ENCODE results near the gene CDK5RAP1. TPM values are rescaled to one million over a fixed set of nuclear protein-coding genes. Genes with fewer than 3 reads are reported as not detected.

The CDK5RAP1 gene
- total RNA-seq, 1 donor from 2014 or later, result 58.7 TPM

DNA sequence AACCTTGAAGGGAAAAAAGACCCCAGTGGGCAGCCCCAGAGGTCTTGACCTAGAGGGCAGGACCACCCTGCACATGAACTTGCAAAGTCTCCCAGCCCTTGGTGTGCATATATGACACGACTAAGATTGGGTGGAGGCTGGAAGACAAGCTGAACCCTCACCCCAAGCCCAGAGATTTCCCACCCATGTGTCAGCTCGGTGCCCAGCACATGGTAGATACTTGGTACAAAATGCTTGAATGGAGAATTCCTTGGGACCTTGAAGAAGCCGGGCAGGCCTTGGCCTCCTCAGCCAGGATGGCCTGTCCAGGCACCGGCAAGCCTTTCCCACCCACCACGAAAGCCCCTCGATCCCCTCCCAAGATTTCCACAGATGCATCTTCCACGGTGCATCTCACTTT lies 67.7 kb downstream of the CDK5RAP1 start:
- H3K36me3 Mint-ChIP-seq (ENCODE audit: low read depth), result no peaks in the 10 kb centered on the region
- no peak for DNase-seq (ENCODE audit: low read depth, low spot score)
- peaks cover 18% of the 10 kb centered on the region for H3K4me1 Mint-ChIP-seq
- peaks cover 8% of the 10 kb centered on the region for H3K9me3 Mint-ChIP-seq
- no peak overlapping the region for H3K4me3 Mint-ChIP-seq
- no peak overlapping the region for H3K27ac Mint-ChIP-seq (ENCODE audit: unreplicated experiment)
- H3K27me3 Mint-ChIP-seq (ENCODE audit: low read depth), result peaks cover 2% of the 10 kb centered on the region
- no peak for TF ChIP-seq CTCF (conservative IDR thresholded peaks at IDR 0.05)

DNA sequence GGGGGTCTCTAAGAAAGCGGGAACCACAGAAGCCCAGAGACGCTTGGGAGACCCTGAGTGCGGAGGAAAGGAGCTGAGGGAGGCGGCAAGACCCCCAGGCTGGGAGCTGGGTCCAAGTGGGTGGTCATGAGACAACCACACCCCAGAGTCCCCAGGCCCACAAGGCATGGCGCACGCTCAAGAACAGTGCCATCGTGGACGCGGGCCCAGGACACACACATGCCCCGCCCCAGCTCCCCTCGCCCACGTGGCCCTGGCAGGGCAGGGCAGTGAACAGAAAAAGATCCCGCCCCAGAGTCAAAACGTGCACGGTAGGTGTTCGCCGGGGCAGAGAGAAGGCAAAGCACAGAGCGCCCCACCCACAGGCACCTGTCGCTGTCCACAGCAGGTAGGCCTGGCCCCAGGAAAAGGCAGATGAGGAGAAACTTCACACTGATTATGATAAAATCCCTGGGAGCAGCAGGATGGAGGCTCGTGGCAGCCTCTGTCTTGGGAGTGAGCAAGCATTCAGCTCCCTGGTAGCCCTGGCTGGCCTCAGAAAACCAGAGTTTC lies 68.3 kb downstream of the CDK5RAP1 start:
- no peak overlapping the region for H3K27ac Mint-ChIP-seq (ENCODE audit: unreplicated experiment)
- peaks cover 12% of the 10 kb centered on the region for H3K4me1 Mint-ChIP-seq
- no peaks in the 10 kb centered on the region for H3K36me3 Mint-ChIP-seq (ENCODE audit: low read depth)

DNA sequence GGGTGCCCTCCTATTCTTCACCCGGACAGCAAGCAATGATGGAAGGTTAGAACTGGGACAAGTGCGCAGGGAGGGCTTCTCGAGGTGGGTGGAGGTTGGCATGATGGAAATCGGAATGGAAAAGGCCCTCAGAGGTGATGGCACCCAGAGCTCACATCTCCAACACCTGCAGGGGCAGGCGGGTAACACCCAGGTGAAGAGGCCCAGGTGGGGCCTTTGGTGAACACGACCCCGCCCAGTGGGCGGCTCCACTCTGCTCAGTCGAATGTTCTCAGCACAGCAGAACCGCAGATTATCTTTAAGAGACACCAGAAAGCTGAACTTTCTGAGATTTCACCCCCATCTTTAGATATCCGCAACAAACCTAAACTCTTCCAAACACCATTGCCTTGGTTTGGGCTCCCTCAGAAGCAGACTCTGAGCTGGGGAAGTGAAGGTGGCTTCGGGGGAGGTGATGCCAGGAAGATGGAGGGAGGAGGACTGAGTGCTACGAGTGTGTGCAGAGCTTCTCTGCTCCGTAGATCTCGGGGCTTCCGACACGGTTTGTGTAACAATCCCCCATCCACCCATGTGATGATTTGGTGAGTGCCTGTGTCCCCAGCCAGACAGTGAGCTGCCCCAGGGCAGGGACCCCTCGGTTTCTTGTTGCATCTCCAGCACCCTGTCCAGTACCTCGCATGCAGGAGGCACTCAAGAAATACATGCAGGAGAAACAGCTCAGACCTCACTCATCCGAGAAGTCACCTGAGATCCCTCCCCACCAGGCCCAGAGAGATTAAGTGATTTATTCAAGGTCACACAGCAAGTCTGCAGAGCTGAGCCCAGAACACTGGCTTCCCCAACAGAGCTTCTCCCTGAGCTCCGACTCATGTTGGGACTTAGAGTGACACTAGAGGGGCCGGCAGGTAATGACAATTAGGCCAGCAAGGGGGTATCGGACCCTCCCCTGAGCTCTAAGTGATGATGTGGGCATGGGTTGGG lies 72.9 kb downstream of the CDK5RAP1 start:
- TF ChIP-seq CTCF (conservative IDR thresholded peaks at IDR 0.05), result no peak
- Mint-ChIP-seq H3K4me1 (no peaks in the 10 kb centered on the region), H3K9me3 (peaks cover under 1% of the 10 kb centered on the region), H3K27me3 (ENCODE audit: low read depth) (no peaks in the 10 kb centered on the region), H3K27ac (ENCODE audit: unreplicated experiment) (no peak overlapping the region), H3K36me3 (ENCODE audit: low read depth) (no peaks in the 10 kb centered on the region), H3K4me3 (no peak overlapping the region)
- DNase-seq (ENCODE audit: low read depth, low spot score), result no peak

More for the DNA sequence above, 68.3 kb downstream of the CDK5RAP1 start:
- H3K4me3 Mint-ChIP-seq, result no peak overlapping the region
- TF ChIP-seq CTCF (conservative IDR thresholded peaks at IDR 0.05), result no peak
- H3K27me3 Mint-ChIP-seq (ENCODE audit: low read depth), result peaks cover 2% of the 10 kb centered on the region
- no peak for DNase-seq (ENCODE audit: low read depth, low spot score)
- H3K9me3 Mint-ChIP-seq, result peaks cover 8% of the 10 kb centered on the region

DNA sequence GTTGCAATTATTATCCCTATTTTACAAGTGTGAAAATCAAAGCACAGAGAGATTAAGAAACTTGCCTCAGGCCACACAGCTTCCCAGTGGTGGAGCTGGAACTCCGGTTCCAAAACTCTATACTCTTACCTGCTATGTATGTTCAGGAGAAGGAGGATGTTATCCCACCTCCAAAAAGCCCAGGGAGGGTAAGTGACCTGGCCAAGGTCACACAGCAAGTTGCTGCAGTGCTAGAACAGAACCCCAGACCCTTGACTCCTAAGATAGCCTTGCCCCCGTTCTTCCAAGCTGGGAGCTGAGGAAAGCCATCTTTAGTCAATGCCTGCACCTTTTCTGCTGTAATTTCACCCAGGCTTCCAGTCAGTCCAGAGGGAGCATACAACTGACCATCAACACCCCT lies 76.0 kb downstream of the CDK5RAP1 start:
- no peaks in the 10 kb centered on the region for H3K27me3 Mint-ChIP-seq (ENCODE audit: low read depth)
- no peak overlapping the region for H3K27ac Mint-ChIP-seq (ENCODE audit: unreplicated experiment)
- H3K4me1 Mint-ChIP-seq, result peaks cover 4% of the 10 kb centered on the region
- H3K9me3 Mint-ChIP-seq, result no peaks in the 10 kb centered on the region
- DNase-seq (ENCODE audit: low read depth, low spot score), result no peak
- no peaks in the 10 kb centered on the region for H3K36me3 Mint-ChIP-seq (ENCODE audit: low read depth)
- no peak overlapping the region for H3K4me3 Mint-ChIP-seq
- TF ChIP-seq CTCF (conservative IDR thresholded peaks at IDR 0.05), result no peak

DNA sequence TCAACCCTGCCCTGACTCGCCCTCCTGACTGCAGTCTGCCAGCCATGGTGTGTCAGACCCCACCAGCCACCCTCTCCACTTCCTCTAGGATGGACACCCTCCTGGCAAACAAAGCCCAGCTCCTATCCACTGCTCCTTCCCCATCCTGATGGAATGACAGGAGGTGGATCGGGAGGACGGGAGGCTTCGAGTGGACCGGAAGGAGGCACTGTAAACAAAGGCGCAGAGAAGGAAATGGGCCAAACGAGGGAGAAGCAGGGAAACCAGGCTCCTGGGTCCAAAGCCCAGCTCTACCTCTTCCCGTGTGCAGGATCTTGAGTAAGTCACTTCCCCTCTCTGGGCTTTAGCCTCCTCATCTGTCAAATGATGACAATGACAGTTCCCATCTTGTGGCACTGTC lies 78.1 kb downstream of the CDK5RAP1 start:
- no peak overlapping the region for H3K4me3 Mint-ChIP-seq
- H3K27ac Mint-ChIP-seq (ENCODE audit: unreplicated experiment), result no peak overlapping the region
- H3K27me3 Mint-ChIP-seq (ENCODE audit: low read depth), result peaks cover 2% of the 10 kb centered on the region
- no peaks in the 10 kb centered on the region for H3K9me3 Mint-ChIP-seq
- H3K36me3 Mint-ChIP-seq (ENCODE audit: low read depth), result no peaks in the 10 kb centered on the region
- peaks cover 4% of the 10 kb centered on the region for H3K4me1 Mint-ChIP-seq
- DNase-seq (ENCODE audit: low read depth, low spot score), result no peak
- TF ChIP-seq CTCF (conservative IDR thresholded peaks at IDR 0.05), result no peak

Measured in neural crest cell (in vitro differentiated cells).